Measurements from ENCODE around the gene SELPLG. TPM values are rescaled to one million over a fixed set of nuclear protein-coding genes. Genes with fewer than 3 reads are reported as not detected.
A peak's percentile ranks its signal among the peaks of the same experiment; 100 is the strongest.

Gene SELPLG
- total RNA-seq, 1 donor from 2014 or later: not detected

DNA sequence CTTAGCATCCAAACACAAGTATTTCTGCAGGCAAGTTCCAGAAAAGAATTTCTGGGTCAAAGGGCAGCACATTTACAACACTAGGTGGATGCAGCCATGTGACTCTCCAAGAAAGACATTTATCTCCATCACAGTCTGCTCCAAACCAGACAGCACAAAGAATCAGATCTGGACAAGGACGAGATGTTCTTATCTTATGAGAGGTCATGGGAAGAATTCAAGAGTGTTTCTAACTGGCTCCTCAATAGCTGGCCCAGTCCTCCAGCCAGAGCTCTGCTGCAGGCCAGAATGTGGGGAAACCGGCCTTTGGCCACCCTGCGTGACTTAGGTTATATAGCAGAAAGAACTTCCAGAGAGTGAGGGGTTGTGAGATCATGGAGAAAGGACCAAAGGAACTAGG lies 53.2 kb downstream of the SELPLG start:
- Histone ChIP-seq H3K79me2 (ENCODE audit: low read depth) (no peaks in the 10 kb centered on the region), H2AFZ (replicated peaks) (no peak overlapping the region), H3K27me3 (no peaks in the 10 kb centered on the region), H3F3A (ENCODE audit: low read depth) (no peaks in the 10 kb centered on the region), H4K20me1 (ENCODE audit: low read depth) (no peaks in the 10 kb centered on the region), H3K4me2 (no peak overlapping the region), H3K9ac (no peak overlapping the region), H3K36me3 (no peaks in the 10 kb centered on the region), H3K4me1 (peaks cover 12% of the 10 kb centered on the region), H3K4me3 (no peak overlapping the region), H3K9me3 (ENCODE audit: low read depth) (no peaks in the 10 kb centered on the region), H3K27ac (no peak overlapping the region)
- H3K4me3 Mint-ChIP-seq: no peak overlapping the region
- peaks cover 13% of the 10 kb centered on the region for H3K9me3 Mint-ChIP-seq
- H3K36me3 Mint-ChIP-seq: peaks cover 3% of the 10 kb centered on the region
- TF ChIP-seq EZH2phosphoT487 (IDR thresholded peaks at IDR 0.05) (no peak), EZH2 (IDR thresholded peaks at IDR 0.05) (no peak)
- TF ChIP-seq, protein P1, sequence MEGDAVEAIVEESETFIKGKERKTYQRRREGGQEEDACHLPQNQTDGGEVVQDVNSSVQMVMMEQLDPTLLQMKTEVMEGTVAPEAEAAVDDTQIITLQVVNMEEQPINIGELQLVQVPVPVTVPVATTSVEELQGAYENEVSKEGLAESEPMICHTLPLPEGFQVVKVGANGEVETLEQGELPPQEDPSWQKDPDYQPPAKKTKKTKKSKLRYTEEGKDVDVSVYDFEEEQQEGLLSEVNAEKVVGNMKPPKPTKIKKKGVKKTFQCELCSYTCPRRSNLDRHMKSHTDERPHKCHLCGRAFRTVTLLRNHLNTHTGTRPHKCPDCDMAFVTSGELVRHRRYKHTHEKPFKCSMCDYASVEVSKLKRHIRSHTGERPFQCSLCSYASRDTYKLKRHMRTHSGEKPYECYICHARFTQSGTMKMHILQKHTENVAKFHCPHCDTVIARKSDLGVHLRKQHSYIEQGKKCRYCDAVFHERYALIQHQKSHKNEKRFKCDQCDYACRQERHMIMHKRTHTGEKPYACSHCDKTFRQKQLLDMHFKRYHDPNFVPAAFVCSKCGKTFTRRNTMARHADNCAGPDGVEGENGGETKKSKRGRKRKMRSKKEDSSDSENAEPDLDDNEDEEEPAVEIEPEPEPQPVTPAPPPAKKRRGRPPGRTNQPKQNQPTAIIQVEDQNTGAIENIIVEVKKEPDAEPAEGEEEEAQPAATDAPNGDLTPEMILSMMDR (IDR thresholded peaks at IDR 0.05): no peak
- peaks cover 13% of the 10 kb centered on the region for H3K4me1 Mint-ChIP-seq
- peaks cover 19% of the 10 kb centered on the region for H3K27me3 Mint-ChIP-seq (ENCODE audit: insufficient read depth, low read depth)
- no peak for DNase-seq (ENCODE audit: low spot score)
- H3K27ac Mint-ChIP-seq: peak overlapping the region; percentile 19

DNA sequence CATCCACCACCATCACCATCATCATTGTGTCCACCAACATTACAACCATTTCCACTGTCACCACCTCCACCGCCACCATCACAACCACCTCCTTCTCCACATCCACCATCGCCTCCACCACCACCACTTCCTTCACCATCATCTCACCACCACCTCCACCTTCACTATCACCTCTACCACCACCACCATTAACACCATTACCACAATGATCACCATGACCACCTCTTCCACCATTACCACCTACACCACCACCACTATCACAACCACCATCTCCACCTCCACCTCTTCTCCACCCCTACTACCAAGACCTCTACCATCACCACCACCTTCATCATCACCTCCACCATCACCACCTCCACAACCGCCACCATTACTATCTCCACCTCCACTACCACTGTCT lies 54.9 kb downstream of the SELPLG start:
- Mint-ChIP-seq H3K4me1 (peaks cover 13% of the 10 kb centered on the region), H3K27ac (peak overlapping the region; percentile 70), H3K9me3 (peaks cover 13% of the 10 kb centered on the region), H3K36me3 (peaks cover 3% of the 10 kb centered on the region), H3K27me3 (ENCODE audit: insufficient read depth, low read depth) (peaks cover 17% of the 10 kb centered on the region), H3K4me3 (peak overlapping the region; percentile 60)
- H3K27me3 ChIP-seq: no peaks in the 10 kb centered on the region
- no peaks in the 10 kb centered on the region for H3K79me2 ChIP-seq (ENCODE audit: low read depth)
- no peak overlapping the region for H3K4me2 ChIP-seq
- no peak overlapping the region for H3K27ac ChIP-seq
- no peaks in the 10 kb centered on the region for H3K36me3 ChIP-seq
- no peaks in the 10 kb centered on the region for H3F3A ChIP-seq (ENCODE audit: low read depth)
- no peak overlapping the region for H3K9ac ChIP-seq
- no peaks in the 10 kb centered on the region for H3K9me3 ChIP-seq (ENCODE audit: low read depth)
- DNase-seq (ENCODE audit: low spot score): no peak
- TF ChIP-seq EZH2 (IDR thresholded peaks at IDR 0.05) (no peak), EZH2phosphoT487 (IDR thresholded peaks at IDR 0.05) (no peak)
- no peak overlapping the region for H3K4me3 ChIP-seq
- H2AFZ ChIP-seq (replicated peaks): no peak overlapping the region
- H3K4me1 ChIP-seq: peaks cover 7% of the 10 kb centered on the region
- no peaks in the 10 kb centered on the region for H4K20me1 ChIP-seq (ENCODE audit: low read depth)

DNA sequence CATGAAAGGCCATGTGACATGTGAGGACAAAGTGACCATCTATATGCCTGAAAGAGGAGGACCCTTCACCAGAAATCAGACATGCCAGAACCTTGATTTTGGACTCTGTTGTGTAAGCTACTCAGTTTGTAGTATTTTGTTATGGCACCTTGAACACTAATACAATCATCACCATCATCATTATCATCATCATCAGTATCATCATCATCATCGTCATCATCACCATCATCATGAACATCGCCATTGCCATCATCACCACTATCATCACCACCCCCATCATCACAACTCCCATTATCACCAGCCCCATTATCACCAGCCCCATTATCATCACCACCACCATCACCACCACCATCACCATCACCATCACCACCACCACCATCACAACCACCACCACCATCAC lies 55.4 kb downstream of the SELPLG start:
- H3K27me3 ChIP-seq: no peaks in the 10 kb centered on the region
- H3K27ac ChIP-seq: no peak overlapping the region
- H4K20me1 ChIP-seq (ENCODE audit: low read depth): no peaks in the 10 kb centered on the region
- no peak overlapping the region for H2AFZ ChIP-seq (replicated peaks)
- H3K79me2 ChIP-seq (ENCODE audit: low read depth): no peaks in the 10 kb centered on the region
- H3K4me2 ChIP-seq: no peak overlapping the region
- DNase-seq (ENCODE audit: low spot score): no peak
- Mint-ChIP-seq H3K27me3 (ENCODE audit: insufficient read depth, low read depth) (peaks cover 17% of the 10 kb centered on the region), H3K27ac (no peak overlapping the region), H3K4me1 (peaks cover 9% of the 10 kb centered on the region), H3K4me3 (peak overlapping the region; percentile 60), H3K9me3 (peaks cover 13% of the 10 kb centered on the region), H3K36me3 (peaks cover 3% of the 10 kb centered on the region)
- H3K4me3 ChIP-seq: no peak overlapping the region
- H3K4me1 ChIP-seq: peaks cover 1% of the 10 kb centered on the region
- no peaks in the 10 kb centered on the region for H3K36me3 ChIP-seq
- H3F3A ChIP-seq (ENCODE audit: low read depth): no peaks in the 10 kb centered on the region
- H3K9me3 ChIP-seq (ENCODE audit: low read depth): no peaks in the 10 kb centered on the region
- TF ChIP-seq EZH2phosphoT487 (IDR thresholded peaks at IDR 0.05) (no peak), EZH2 (IDR thresholded peaks at IDR 0.05) (no peak)
- TF ChIP-seq, protein P1 (IDR thresholded peaks at IDR 0.05): no peak
- no peak overlapping the region for H3K9ac ChIP-seq

DNA sequence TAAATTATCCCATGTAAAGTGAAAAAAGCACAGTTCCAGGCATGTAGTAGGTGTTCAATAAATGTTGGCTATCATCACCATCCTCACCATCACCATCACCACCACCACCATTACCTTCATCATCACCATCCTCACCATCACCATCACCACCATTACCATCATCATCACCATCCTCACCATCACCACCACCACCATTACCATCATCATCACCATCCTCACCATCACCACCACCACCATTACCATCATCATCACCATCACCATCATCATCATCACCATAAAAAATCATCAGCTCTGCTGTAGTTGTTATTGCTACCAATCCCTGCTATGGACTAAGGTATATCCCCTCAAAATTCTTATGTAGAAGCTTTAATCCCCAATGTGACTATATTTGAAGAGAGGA lies 56.2 kb downstream of the SELPLG start:
- H3K9me3 ChIP-seq (ENCODE audit: low read depth): no peaks in the 10 kb centered on the region
- H3K4me1 Mint-ChIP-seq: peaks cover 7% of the 10 kb centered on the region
- no peak for TF ChIP-seq EZH2phosphoT487 (IDR thresholded peaks at IDR 0.05)
- TF ChIP-seq, protein P1 (IDR thresholded peaks at IDR 0.05): no peak
- no peak for TF ChIP-seq EZH2 (IDR thresholded peaks at IDR 0.05)

More for the DNA sequence above, 56.2 kb downstream of the SELPLG start:
- no peak overlapping the region for H2AFZ ChIP-seq (replicated peaks)
- H3K9ac ChIP-seq: no peak overlapping the region
- Mint-ChIP-seq H3K27ac (no peak overlapping the region), H3K9me3 (peaks cover 13% of the 10 kb centered on the region), H3K4me3 (no peak overlapping the region), H3K36me3 (peaks cover 3% of the 10 kb centered on the region), H3K27me3 (ENCODE audit: insufficient read depth, low read depth) (peaks cover 17% of the 10 kb centered on the region)
- no peaks in the 10 kb centered on the region for H3K36me3 ChIP-seq
- H3K4me3 ChIP-seq: no peak overlapping the region
- no peak for DNase-seq (ENCODE audit: low spot score)
- no peaks in the 10 kb centered on the region for H3K4me1 ChIP-seq
- H3K4me2 ChIP-seq: no peak overlapping the region
- no peaks in the 10 kb centered on the region for H4K20me1 ChIP-seq (ENCODE audit: low read depth)
- H3F3A ChIP-seq (ENCODE audit: low read depth): no peaks in the 10 kb centered on the region
- H3K27me3 ChIP-seq: no peaks in the 10 kb centered on the region
- H3K27ac ChIP-seq: no peak overlapping the region
- H3K79me2 ChIP-seq (ENCODE audit: low read depth): no peaks in the 10 kb centered on the region

Data from neural progenitor cell (in vitro differentiated cells).